Stromal cell of bone marrow (primary cell): ENCODE results near the gene UCK2.

ENCODE experiments used
- DNase-seq: peaks from one replicate; pipeline ENCODE4 v3.0.0-alpha.2; 2012; ENCODE audit warnings: low read depth

Gene UCK2

GRCh38 chr1:165937829-165938228, 110.4 kb downstream of the UCK2 start:
- DNase-seq: no peak

DNA sequence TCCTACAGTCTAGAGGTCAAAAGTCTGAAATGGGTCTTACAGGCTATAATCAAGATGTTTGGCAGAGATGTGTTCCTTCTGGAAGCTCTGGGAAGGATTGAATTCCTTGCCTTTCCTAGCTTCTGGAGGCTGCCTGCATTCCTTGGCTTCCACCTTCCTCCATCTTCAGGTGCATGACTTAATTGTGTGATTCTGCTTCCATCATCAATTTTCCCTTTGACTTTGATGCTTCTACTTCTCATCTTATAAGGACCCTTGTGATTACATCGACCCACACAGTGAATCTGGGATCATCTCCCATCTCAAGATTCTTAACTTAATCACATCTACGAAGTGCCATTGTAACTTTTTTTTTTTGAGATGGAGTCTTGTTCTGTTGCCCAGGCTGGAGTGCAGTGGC, 111.4 kb downstream of the UCK2 start:
- no peak for DNase-seq

DNA sequence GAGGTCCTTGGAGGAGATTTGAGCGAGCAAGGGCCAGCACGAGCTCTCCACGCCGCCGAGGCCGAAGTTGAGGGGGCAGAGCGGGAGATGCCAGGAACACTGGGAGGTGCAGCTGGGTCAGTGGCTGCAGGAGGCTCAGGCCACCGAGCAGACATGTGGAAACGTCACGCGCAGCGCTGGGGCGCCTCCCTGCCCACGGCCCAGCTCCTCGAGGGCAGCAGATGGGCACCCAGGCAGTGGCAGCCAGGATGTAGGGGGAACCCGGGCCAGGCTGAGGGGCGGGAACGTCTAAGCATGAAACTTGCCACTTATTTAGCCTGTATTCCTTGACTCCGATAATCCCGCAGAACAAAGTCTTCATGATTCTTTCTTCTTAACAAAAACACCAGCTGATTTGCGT, 114.1 kb downstream of the UCK2 start:
- no peak for DNase-seq

DNA sequence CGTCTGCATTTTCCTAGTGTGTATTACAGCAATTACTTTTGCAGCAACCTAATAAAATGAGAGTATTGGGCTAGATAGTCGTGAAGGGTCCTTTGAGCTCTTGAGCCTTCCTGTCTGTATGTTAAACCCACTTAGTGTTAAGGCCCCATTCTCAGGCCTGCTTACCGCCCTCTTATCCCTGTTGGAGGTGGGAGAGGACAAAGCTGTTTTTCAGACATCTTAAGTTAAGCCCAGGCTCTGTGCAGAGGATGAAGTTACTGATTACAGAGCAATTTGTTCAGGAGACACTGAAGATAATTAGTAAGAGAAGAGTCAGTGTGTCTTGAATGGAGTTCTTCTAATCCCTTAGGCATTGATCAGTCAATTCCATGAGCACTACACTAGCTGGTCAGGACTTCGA, 114.6 kb downstream of the UCK2 start:
- DNase-seq: no peak

- DNase-seq: no peak
These were observed 115.6 kb downstream of the UCK2 start for GRCh38 chr1:165942927-165943597.

GRCh38 chr1:165945911-165946310, 118.5 kb downstream of the UCK2 start:
- DNase-seq: no peak

GRCh38 chr1:165947797-165948455, 120.5 kb downstream of the UCK2 start:
- no peak for DNase-seq

DNA sequence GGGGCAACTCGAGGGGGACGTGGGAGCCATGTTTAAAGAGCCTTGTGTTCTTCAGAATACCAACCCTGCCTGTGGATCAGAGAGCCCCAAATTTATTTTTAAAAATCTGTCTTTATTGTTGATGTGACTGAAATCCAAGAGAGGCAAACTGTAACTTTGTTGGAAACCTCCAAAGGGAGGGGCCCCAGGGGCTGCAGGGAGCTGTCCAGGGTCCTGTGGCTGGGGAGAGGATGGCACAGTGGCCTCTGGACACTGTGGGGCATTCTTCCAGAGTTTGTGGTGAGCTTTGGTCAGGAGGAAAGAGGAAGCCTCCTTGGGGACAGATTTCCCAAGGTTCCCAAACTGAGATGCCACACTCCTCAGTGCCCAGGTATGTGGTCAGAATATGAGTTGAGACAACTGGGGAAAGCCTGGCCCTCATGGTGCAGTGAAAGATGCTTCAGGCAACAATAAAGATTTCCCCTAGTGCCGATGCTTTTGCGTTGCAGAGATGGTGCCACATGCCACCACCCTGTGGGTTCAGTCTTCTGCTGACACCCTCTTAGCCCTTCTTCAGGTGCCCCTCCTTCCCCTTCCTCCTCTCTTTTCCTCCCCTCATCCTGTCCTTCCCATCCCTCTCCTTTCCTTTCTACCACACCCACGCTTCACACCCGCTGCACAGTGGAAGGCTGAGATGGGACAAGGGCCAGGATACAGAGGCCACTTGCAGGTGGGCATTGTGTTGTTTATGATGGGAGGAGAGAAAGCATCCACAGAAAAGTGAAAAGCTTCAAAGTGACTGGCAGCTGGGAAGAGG, 122.1 kb downstream of the UCK2 start:
- no peak for DNase-seq

- DNase-seq: peak; percentile 0
These were observed 127.5 kb downstream of the UCK2 start for GRCh38 chr1:165954940-165955339.

DNA sequence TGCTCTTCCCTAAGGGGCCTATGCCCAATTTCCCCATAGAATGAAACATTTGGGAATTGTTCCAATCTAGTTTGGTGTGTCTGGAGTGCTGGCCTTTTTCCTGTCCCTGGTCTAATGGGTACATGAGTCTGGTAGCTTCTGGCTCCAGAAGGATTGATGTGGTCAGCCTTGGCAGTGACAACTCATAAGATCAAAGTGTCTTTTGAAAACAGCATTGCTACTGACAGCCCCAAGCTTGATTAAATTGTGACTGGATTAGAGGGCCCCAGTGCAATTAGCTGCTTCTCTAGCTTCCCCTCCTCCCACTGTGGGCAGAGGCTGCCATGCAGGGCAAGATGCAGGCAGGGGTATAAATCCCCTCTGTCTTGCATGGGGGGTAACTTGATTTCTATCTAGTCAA, 130.9 kb downstream of the UCK2 start:
- no peak for DNase-seq

GRCh38 chr1:165960136-165960535, 132.7 kb downstream of the UCK2 start:
- DNase-seq: no peak

DNA sequence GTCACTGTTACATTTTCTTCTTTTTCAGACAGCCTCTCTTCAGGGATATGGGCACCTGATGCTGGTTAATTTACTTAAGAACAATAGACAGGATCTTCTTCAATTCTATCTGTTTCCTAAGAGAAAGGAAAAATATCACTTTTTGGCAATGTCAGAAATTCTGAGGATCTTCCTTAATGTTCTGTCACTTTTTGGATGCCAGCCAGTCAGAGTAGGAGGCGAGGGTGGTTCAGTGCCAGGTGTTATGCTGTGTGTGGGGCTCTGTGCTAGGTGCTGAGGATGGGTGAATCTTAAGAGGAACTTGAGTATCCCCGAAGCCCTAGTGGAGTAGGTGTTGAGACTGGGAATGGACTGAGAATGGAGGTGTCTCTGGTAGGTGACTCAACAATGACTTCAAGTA, 133.5 kb downstream of the UCK2 start:
- DNase-seq: no peak
